Measurements from ENCODE around the gene GRB2.

Gene GRB2

GRCh38 chr17:75326226-75326848 lies 79.1 kb downstream of the GRB2 start:
- in situ Hi-C loops (cut with HindIII; ENCODE audit: low sequenced_read_pairs): no loop called here
- H3K4me3 ChIP-seq (ENCODE audit: low read depth, low read length): no peak overlapping the region
- TF ChIP-seq CTCF (IDR thresholded peaks at IDR 0.05; ENCODE audit: low read depth, low read length): no peak
- peak; percentile 21 for DNase-seq (ENCODE audit: low read depth, low spot score)

GRCh38 chr17:75325827-75326225 lies 79.7 kb downstream of the GRB2 start:
- no peak overlapping the region for H3K4me3 ChIP-seq (ENCODE audit: low read depth, low read length)
- TF ChIP-seq CTCF (IDR thresholded peaks at IDR 0.05; ENCODE audit: low read depth, low read length): no peak
- in situ Hi-C loops (cut with HindIII; ENCODE audit: low sequenced_read_pairs): no loop called here
- DNase-seq (ENCODE audit: low read depth, low spot score): peak; percentile 36

GRCh38 chr17:75325348-75325747 lies 80.1 kb downstream of the GRB2 start:
- no peak for DNase-seq (ENCODE audit: low read depth, low spot score)
- no peak overlapping the region for H3K4me3 ChIP-seq (ENCODE audit: low read depth, low read length)
- in situ Hi-C loops (cut with HindIII; ENCODE audit: low sequenced_read_pairs): no loop called here
- TF ChIP-seq CTCF (IDR thresholded peaks at IDR 0.05; ENCODE audit: low read depth, low read length): no peak

- no peak for TF ChIP-seq CTCF (IDR thresholded peaks at IDR 0.05; ENCODE audit: low read depth, low read length)
- in situ Hi-C loops (cut with HindIII; ENCODE audit: low sequenced_read_pairs): no loop called here
- H3K4me3 ChIP-seq (ENCODE audit: low read depth, low read length): no peak overlapping the region
- no peak for DNase-seq (ENCODE audit: low read depth, low spot score)
Measured at GRCh38 chr17:75321506-75321905, 84.0 kb downstream of the GRB2 start.

- no peak overlapping the region for H3K4me3 ChIP-seq (ENCODE audit: low read depth, low read length)
- TF ChIP-seq CTCF (IDR thresholded peaks at IDR 0.05; ENCODE audit: low read depth, low read length): no peak
- in situ Hi-C loops (cut with HindIII; ENCODE audit: low sequenced_read_pairs): no loop called here
- DNase-seq (ENCODE audit: low read depth, low spot score): peak; percentile 70
Measured at GRCh38 chr17:75319904-75320691, 85.4 kb downstream of the GRB2 start.

GRCh38 chr17:75318615-75319222 lies 86.8 kb downstream of the GRB2 start:
- DNase-seq (ENCODE audit: low read depth, low spot score): no peak
- no peak for TF ChIP-seq CTCF (IDR thresholded peaks at IDR 0.05; ENCODE audit: low read depth, low read length)
- H3K4me3 ChIP-seq (ENCODE audit: low read depth, low read length): no peak overlapping the region
- in situ Hi-C loops (cut with HindIII; ENCODE audit: low sequenced_read_pairs): no loop called here

Data from astrocyte of the spinal cord (primary cell).